ENCODE data around the gene TXNDC17. TPM values are rescaled to one million over a fixed set of nuclear protein-coding genes. Genes with fewer than 3 reads are reported as not detected.

TXNDC17 gene
- total and polyA plus RNA-seq, 2 donors (not counting 1 experiment from before 2014, with no cell fraction given): 87.5 to 243 TPM

DNA sequence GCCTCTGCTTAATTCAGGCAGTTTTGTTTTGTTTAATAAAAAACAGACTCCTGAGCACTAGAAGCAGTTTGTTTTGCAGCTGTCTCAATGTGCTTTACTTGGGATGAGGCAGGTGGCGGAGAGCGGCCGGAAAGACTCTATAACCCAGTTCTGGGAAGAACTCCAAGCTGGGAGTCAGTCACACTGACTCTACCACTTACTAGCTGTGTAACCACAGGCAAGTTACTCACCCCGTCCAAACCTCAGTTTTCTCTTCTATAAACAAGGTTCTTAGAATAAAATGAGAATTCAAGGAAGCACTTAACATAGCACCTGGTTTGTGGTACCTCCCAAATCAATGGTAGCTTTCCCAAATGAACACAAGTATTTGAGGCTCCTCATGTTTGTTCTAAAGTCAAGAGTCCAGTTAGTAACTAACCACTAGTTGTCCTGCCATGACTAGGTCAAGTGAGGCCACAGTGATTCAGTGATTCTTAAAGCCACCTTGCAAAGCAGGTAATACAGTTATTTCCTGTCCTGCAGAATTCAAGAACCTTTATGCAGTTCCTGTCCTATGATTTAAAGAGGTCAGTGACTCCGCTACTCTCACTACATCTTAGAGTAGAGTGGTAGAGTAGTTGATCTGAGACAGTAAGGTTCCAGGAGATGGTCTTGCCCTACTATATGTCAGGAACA is 2.7 kb downstream of the TXNDC17 start:
- Histone ChIP-seq H4K20me1 (ENCODE audit: control insufficient read depth, extremely low read depth, insufficient read depth, low read length) (no peaks in the 10 kb centered on the region), H3K79me2 (ENCODE audit: control insufficient read depth, insufficient read depth, low read length) (peaks cover 41% of the 10 kb centered on the region), H3K4me2 (ENCODE audit: extremely low read depth, insufficient read depth, low read length) (no peak overlapping the region), H3K27ac (ENCODE audit: insufficient read depth, low read length) (no peak overlapping the region), H3K36me3 (ENCODE audit: control insufficient read depth, insufficient read depth, low read length) (peaks cover 8% of the 10 kb centered on the region), H3K9me3 (ENCODE audit: control insufficient read depth, insufficient read depth, low read depth, low read length) (no peaks in the 10 kb centered on the region), H3K4me3 (replicated peaks in 1 of 4; ENCODE audit: control extremely low read depth in 1 of 4, insufficient read depth in 1 of 4, low read depth in 3 of 4, low read length in 4 of 4) (no peak overlapping the region), H2AFZ (ENCODE audit: low read length) (no peak overlapping the region), H3K4me1 (ENCODE audit: control insufficient read depth, extremely low read depth, insufficient read depth, low read length) (peaks cover 9% of the 10 kb centered on the region), H3K9ac (ENCODE audit: insufficient read depth, low read length) (no peak overlapping the region), H3K27me3 (ENCODE audit: control insufficient read depth, insufficient read depth, low read length) (no peaks in the 10 kb centered on the region)
- peak in 1 of 2 donors; percentile 71 for DNase-seq (ENCODE audit: low read depth in 2 of 2)
- TF ChIP-seq, protein P1, sequence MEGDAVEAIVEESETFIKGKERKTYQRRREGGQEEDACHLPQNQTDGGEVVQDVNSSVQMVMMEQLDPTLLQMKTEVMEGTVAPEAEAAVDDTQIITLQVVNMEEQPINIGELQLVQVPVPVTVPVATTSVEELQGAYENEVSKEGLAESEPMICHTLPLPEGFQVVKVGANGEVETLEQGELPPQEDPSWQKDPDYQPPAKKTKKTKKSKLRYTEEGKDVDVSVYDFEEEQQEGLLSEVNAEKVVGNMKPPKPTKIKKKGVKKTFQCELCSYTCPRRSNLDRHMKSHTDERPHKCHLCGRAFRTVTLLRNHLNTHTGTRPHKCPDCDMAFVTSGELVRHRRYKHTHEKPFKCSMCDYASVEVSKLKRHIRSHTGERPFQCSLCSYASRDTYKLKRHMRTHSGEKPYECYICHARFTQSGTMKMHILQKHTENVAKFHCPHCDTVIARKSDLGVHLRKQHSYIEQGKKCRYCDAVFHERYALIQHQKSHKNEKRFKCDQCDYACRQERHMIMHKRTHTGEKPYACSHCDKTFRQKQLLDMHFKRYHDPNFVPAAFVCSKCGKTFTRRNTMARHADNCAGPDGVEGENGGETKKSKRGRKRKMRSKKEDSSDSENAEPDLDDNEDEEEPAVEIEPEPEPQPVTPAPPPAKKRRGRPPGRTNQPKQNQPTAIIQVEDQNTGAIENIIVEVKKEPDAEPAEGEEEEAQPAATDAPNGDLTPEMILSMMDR (conservative IDR thresholded peaks at IDR 0.05 in 1 of 2, IDR thresholded peaks at IDR 0.05 in 1 of 2; ENCODE audit: low read depth in 1 of 2, low read length in 2 of 2): no peak
- no peak for TF ChIP-seq EZH2 (IDR thresholded peaks at IDR 0.05; ENCODE audit: low read length, missing control alignments)

DNA sequence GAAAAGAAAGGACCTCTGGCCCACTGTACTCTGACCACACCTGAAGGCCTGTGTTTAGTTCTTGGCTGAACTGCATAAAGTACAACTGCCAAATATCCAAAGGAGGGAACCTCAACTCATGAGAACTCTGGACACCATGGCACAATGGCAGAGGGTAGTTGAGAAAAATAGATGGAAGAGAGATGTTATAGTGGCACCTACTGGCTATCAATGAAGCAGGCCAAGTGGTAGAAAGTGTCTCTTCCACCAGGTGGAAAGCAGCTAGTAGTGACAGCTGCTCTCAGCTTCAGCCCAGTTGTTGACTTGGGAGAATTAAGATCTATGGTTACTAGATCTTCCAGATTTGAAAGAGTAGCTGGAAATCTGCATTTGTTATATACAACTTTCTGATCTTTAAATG is 7.3 kb downstream of the TXNDC17 start:
- Histone ChIP-seq H3K79me2 (ENCODE audit: control insufficient read depth, insufficient read depth, low read length) (peaks cover 36% of the 10 kb centered on the region), H3K4me2 (ENCODE audit: extremely low read depth, insufficient read depth, low read length) (no peak overlapping the region), H3K36me3 (ENCODE audit: control insufficient read depth, insufficient read depth, low read length) (peaks cover 8% of the 10 kb centered on the region), H3K4me1 (ENCODE audit: control insufficient read depth, extremely low read depth, insufficient read depth, low read length) (peaks cover 4% of the 10 kb centered on the region), H4K20me1 (ENCODE audit: control insufficient read depth, extremely low read depth, insufficient read depth, low read length) (no peaks in the 10 kb centered on the region), H3K27ac (ENCODE audit: insufficient read depth, low read length) (no peak overlapping the region), H3K27me3 (ENCODE audit: control insufficient read depth, insufficient read depth, low read length) (no peaks in the 10 kb centered on the region), H2AFZ (ENCODE audit: low read length) (no peak overlapping the region), H3K4me3 (replicated peaks in 1 of 4; ENCODE audit: control extremely low read depth in 1 of 4, insufficient read depth in 1 of 4, low read depth in 3 of 4, low read length in 4 of 4) (no peak overlapping the region), H3K9ac (ENCODE audit: insufficient read depth, low read length) (no peak overlapping the region), H3K9me3 (ENCODE audit: control insufficient read depth, insufficient read depth, low read depth, low read length) (no peaks in the 10 kb centered on the region)
- no peak for TF ChIP-seq EZH2 (IDR thresholded peaks at IDR 0.05; ENCODE audit: low read length, missing control alignments)
- TF ChIP-seq, protein P1 (conservative IDR thresholded peaks at IDR 0.05 in 1 of 2, IDR thresholded peaks at IDR 0.05 in 1 of 2; ENCODE audit: low read depth in 1 of 2, low read length in 2 of 2): peak in 1 of 2 donors; percentile 14
- no peak for DNase-seq (ENCODE audit: low read depth in 2 of 2)

- peak within 1 kb of the TSS; percentile 93 for H2AFZ ChIP-seq (ENCODE audit: low read length)
- peaks cover 11% of the 10 kb centered on the region for H3K27me3 ChIP-seq (ENCODE audit: control insufficient read depth, insufficient read depth, low read length)
- DNase-seq (ENCODE audit: low read depth in 2 of 2): peak; percentile 85 to 87
- H3K36me3 ChIP-seq (ENCODE audit: control insufficient read depth, insufficient read depth, low read length): no peaks in the 10 kb centered on the region
- H3K27ac ChIP-seq (ENCODE audit: insufficient read depth, low read length): peak within 1 kb of the TSS; percentile 87
- peak within 1 kb of the TSS; percentile 76 for H3K9ac ChIP-seq (ENCODE audit: insufficient read depth, low read length)
- H3K4me2 ChIP-seq (ENCODE audit: extremely low read depth, insufficient read depth, low read length): peak within 1 kb of the TSS; percentile 87
- TF ChIP-seq EZH2 (IDR thresholded peaks at IDR 0.05; ENCODE audit: low read length, missing control alignments): no peak
- TF ChIP-seq, protein P1 (conservative IDR thresholded peaks at IDR 0.05 in 1 of 2, IDR thresholded peaks at IDR 0.05 in 1 of 2; ENCODE audit: low read depth in 1 of 2, low read length in 2 of 2): no peak
- no peaks in the 10 kb centered on the region for H4K20me1 ChIP-seq (ENCODE audit: control insufficient read depth, extremely low read depth, insufficient read depth, low read length)
- H3K79me2 ChIP-seq (ENCODE audit: control insufficient read depth, insufficient read depth, low read length): peaks cover 26% of the 10 kb centered on the region
- no peaks in the 10 kb centered on the region for H3K9me3 ChIP-seq (ENCODE audit: control insufficient read depth, insufficient read depth, low read depth, low read length)
- H3K4me1 ChIP-seq (ENCODE audit: control insufficient read depth, extremely low read depth, insufficient read depth, low read length): peaks cover 4% of the 10 kb centered on the region
- peak within 1 kb of the TSS; percentile 50 to 76 (median 70) for H3K4me3 ChIP-seq (replicated peaks in 1 of 4; ENCODE audit: control extremely low read depth in 1 of 4, insufficient read depth in 1 of 4, low read depth in 3 of 4, low read length in 4 of 4)
Measured at GRCh38 chr17:6651354-6651918, 10.6 kb downstream of the TXNDC17 start, which contains the start of the genes C17orf100 and MED31. Gene C17orf100 (plus strand): TSS chr17:6651762. CDS start chr17:6651914, 152 bp downstream. Gene MED31 (minus strand): TSS chr17:6651605. CDS start chr17:6651528, 77 bp downstream.

Data from fibroblast of lung (primary cell).